Measurements from ENCODE around the gene LDHAL6B.

Gene LDHAL6B

DNA sequence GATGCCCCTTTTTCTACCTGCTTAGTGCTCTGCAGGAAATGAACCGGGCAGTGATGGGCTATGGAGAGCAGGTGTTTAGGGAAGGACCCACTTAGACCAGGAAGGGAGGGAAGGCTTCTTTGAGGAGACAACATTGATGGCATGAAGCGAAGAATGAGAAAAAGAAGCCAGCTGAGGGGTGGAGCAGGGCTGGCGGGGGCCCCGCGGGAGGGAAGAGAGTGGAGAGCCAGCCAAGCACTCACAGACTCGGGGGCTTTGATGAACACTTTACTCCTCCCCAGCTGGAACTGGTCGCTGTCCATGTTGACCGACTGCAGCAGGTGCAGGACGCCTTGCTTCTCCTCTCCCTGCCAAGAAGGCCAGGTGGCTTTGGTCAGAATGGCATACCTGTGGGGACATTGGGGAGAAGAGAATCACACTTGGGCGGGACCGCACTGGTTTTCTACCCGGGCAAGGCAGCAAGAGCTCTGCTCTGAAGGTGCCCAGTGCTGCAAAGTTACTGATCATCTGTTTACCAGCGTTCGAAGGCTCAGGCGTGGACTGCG is 28.4 kb upstream of the LDHAL6B start:
- no peak for FAIRE-seq

DNA sequence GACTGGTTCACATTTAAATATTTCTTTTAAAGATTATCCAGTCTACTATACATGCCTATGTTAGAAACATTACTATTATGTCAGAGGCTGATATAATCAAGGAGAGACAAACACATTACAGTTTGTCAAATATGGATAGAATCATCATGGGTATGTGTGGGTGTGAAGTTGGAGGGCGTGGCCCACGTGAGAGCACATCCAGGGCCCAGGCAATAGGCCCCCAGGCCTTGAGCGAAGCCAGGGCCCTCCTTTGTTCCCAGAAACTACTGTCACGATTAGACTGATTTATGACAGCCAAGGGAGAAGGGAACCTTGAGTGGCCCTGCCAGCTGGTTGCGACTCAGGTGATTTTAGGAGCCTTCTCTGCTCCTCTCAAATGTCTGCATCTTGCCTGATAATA is 26.9 kb upstream of the LDHAL6B start:
- FAIRE-seq: no peak

DNA sequence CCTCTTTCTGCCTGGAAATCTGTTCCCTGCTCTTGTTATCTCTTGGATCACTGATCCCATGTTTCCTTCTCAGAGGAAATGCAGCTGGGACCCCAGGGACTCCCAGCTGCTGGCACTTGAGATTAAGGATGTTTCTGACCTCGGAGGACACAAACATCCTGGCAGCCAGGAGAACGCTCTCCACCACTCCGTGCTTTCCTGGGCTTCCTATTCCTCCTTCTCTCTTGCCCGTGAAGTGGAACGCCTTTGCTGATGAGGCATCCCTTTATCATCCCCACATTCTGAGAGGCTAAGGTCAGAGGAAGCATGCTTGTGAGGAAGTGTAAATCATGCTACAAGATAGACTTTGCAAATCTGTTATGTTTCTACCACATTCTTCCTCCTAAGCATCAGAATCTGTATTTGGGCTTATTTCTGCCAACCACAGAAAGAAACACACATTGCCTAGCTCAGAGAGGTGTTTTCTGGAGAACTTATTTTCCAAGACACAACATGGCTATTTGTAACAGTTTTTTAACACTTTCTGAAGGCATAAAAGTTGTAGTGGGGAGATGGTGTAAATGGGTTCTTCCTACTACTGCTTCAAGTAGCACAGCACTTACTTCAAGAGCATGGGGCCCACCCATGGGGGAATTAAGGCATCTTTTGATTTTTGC is 25.6 kb upstream of the LDHAL6B start:
- no peak for FAIRE-seq

DNA sequence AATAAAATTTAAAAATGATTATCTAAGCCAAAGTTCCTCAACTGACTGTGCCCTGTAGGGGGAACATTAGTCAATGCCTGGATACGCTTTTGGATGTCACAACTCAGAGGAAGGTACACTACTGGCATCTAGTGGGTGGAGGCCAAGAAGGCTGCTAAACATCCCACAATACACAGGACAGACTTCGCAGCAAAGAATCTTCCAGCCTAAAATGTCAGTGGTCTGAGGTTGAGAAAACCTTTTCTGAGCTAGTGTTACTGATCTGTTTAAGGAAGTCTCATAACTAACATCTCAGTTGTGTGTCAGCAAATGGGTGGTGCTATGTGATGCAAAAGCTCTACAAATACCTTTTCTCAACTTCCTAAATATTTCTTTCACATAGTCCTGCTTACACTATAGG is 20.9 kb upstream of the LDHAL6B start:
- no peak for FAIRE-seq

DNA sequence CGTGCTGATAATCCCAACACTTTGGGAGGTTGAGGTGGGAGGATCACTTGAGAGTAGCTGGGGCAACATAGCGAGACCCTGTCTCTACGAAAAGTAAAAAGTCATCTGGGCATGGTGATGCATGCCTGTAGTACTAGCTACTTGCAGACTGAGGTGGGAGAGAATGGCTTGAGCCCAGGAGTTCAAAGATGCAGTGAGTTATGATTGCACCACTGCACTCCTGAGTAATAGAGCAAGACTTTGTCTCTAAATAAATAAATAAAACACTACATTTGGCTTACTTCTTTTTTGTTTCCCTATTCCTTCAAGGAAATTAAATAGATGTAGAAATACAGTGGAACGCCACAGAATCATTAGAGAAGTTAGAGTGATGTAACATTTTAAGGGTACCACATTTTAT is 20.1 kb upstream of the LDHAL6B start:
- no peak for FAIRE-seq

DNA sequence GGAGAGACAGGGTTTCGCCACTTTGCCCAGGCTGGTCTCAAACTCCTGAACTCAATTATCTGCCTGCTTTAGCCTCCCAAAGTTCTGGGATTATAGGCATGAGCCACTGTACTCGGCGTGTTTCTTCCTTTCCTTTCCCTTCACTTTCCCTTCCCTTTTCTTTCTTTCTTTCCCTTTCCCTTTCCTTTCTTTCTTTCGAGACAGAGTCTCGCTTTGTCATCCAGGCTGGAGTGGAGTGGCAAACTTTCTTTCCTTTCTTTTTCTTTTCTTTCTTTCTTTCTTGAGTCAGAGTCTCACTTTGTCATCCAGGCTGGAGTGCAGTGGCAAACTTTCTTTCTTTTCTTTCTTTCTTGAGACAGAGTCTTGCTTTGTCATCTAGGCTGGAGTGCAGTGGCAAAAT is 17.4 kb upstream of the LDHAL6B start:
- no peak for FAIRE-seq

DNA sequence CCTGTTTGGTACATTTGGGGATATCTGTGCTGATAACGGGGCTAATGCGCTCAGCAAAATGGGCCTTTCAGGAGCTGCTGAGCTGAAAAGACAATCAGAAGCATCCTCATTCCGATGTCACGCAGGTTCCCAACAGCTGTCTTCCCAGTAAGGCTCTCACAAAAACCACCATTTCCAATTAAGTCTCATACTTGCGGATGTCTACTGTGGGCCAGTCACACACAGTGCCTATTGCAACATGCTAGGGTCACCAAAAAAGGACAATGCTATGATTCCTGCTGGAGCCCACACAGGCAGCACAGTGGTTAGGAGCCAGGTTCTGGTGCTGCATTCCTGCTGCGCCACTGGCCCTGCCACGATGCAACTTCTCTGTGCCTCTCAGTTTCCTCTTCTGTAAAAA is 16.4 kb upstream of the LDHAL6B start:
- FAIRE-seq: no peak

DNA sequence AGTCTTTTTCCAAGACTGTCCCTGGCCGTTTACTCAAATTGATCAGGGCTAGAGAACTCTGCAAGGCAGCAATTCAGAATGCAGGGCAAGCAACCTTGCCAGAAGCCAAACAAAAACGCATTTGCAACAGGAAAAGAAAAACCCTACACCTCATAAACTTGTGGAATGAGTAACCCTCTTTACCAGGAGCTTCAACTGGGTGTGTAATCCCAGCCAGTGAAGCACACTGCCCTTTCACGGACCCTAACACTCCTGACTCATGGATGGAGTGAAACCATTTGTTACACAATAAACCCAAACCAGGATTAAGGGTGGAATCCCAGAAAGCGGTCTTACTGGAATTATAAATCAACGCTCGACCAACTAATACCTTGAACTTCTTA is 14.8 kb upstream of the LDHAL6B start:
- FAIRE-seq: no peak

DNA sequence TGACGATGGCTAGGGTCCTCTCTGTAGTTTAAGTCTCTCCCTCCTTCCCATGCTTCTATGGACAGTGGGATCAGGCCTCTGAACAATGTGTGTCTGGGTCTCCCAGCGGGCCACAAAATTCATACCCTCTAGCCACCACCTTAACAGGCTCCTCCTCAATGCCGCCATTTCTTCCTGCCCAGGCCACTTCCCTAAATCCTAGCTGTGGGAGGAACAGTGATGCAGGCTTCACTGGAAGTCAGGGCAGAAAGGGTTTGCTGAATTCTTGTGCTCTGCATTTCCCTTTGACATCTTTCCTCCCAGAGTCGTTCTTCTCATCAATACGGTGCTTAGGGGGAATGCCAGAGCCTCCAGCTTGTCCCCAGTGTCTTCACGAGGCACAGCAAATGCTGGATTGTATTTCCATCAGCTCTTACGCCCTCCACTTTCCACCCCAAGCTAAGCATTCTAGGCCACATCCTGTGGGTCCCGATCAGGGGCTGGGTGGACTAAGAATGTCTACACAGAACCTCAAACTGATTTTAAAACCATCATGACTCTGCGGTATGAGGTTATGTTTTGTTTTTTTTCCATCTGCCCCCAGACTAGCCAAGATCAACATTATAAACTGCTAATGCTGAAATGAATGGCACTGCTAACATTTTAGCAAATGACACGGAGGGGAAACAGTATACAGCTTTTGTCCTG is 11.9 kb upstream of the LDHAL6B start:
- FAIRE-seq: no peak

DNA sequence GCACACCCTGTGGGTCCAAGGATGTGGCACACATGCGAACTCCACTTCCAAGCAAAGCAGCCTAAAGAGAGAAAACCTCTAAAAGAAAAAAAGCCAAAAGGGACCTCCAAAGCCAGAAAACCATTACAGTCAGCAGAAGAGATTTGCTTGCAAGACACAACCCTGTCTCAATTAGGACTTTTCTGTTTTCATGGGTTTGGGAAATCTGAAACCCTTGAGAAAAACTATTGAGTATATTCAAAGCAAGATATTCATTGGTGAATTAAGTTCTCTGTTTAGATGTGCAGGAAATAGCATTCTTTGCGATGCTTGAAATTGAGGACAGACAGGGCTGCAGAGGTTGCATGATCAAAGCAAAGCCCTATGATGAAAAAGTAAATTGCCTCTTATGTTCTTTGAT is 10.2 kb upstream of the LDHAL6B start:
- FAIRE-seq: no peak

DNA sequence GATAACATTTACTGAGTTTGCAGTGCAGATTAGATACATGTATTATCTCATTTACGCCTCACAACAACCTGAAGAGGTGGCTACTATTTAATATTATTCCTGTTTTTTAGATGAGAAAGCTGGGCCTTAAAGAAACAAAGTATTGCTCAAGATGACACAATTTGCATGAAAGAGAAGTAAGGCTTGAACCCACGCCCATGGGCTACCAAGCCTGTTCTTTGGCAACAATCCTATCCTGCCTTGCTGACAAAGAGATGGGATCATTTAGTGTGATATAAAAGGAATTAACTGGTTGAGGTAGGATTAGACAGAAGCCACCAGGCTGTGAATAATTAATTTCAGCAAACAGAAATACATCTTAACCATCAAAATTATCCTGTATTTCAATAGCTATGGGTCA is 9.2 kb upstream of the LDHAL6B start:
- FAIRE-seq: no peak

DNA sequence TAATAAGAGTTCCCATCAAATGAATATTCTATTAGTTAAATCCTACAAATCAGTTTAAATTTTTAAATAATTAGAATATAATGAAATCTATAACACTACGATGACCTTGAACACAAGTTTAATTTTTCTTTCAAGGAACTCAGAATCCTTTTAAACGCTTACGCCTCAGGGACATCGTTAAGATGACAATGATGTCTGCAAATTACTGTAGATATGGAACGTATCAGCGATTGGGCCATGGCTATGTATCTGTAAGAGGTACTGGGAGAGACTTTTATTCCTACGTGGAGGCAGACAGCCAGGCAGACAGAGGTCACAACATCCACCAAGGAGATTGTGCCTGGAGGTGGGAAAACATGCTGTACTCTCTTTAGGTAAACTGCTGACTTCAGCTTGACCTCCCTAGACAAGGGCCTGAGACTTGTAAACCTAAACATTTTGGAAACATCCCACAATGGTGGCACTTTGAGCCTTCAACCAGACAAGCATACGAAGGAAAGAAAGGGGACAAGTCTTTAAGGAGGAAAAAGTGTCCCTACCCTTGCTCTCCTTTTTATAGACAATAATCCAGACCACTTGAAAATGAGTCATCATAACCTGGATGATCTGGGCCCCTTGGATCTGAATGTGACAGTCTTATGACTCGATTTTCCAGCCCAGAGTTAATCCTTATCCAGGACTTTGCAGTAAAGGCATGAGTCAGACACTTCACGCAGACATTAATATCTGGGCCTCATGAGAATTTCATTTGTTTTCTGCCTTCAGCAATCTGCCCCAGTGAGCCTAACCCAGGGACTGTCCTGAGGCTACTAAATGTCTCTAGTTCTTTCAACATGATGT is 6.8 kb upstream of the LDHAL6B start:
- FAIRE-seq: peak; percentile 11

DNA sequence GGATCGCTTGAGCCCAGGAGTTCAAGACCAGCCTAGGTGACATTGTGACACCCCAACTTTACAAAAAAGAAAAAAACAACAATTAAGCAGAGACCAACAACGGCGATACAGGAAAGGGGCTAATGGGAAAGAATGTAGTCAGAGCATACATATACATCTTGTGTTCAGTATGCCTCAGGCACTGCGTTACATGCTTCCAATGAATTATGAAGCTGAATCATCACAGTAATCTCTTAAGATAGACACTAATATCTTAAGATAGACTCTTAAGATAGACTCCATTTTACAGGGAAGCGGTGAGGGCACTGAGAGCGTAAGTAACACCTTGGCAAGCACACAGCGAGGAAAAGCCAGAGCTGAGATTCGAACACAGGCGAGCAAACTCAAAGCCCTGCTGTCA is 6.1 kb upstream of the LDHAL6B start:
- no peak for FAIRE-seq

DNA sequence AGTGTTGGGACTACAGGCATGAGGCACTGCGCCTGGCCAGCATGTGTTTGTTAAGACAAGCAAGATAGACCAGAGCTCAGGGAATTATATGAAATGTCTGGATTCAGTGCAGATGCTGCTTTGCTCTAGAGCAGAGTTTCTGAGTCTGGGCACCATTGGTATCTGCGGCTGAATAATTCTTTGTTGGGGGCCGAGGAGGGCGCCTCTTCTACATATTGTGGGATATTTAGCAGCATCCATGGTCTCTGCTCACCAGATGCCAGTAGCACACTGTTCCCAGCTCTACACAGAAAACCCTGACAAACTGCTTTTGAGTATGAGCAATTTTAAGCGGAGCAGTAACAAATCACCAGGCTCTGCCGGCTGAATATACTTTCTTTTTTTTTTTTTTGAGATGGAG is 3.6 kb upstream of the LDHAL6B start:
- FAIRE-seq: no peak

DNA sequence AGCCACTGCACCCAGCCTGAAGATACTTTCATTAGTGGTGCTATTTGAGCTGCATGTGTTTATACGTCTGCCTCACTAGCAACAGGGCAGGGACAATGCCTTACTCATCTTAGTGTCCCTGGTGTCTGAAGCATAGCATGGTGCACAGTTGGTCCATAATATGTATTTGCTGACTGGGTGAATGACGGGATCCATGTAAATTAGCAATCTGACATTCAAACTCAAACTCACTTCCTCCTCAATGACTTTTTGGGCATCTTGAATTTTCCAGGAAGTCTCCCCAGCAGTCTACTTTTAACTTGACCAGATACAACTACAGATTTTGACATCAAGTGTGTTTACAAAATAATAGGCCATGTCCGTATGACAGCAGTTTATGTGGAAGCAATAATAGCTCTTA is 3.0 kb upstream of the LDHAL6B start:
- no peak for FAIRE-seq

DNA sequence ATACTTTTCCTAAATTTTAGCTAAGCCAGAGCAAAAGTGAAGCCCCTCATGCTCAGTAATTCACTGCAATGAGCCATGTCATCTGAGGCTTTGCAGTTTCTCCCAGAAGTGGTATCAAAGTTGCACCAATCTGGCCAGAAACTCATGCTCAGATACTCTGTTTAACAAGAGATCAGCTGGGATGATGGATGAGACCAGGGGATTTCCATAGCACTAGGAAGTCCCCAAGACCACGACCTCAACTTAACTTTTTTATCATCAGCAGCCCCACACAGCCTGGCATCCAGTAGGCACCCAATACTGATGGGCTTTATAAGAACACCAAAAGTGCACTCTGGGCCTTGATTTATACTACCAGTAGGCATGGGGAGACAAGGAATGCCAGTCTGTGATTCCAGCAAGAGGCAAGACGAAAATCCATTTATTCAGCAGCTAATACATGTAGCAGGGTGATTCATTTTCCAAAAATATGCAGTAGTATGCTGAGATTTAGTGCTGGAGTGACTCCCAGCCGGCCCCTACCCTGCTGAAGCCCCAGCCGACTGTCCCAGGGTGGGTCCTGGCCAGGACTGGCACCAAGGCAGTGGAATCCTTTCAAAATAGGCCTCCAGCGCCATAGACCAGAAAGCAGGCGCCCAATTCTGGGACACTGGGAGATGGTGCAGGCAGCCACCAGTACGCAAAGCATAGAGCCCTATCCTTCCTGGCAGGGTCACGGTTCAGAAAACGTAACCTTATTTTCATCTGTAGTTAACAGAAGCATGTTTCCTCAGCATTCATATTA is 612 bp upstream of the LDHAL6B start:
- FAIRE-seq: no peak

DNA sequence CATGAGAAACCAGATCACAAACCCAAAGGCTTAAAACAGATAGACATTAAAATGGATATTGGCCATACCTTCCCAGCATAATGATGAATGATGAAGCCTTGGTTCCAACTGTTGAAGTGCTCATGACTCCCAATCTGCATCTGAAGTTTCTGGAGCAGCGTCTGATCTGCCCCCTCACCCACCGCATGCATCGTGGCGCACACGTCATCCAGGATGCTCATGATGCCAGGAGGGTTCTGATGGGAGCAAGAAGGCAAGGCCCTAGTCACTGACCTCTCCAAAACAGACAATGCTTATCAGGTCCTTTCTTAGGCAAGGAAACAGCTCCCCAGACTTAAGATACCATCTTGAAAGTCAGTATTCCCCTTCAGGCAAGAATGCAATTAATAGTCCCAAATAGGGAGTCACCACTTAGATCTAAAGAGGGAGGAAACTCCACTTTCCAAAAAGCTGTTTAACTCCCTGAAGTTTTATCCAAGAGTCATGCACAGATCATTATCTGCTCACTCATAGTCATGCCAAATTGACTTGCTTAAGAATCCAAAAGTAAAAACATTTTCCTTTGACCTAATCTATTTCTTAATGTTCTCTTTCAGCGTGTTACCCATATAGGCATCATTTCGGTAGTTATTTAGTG is 2.1 kb downstream of the LDHAL6B start:
- FAIRE-seq: no peak

DNA sequence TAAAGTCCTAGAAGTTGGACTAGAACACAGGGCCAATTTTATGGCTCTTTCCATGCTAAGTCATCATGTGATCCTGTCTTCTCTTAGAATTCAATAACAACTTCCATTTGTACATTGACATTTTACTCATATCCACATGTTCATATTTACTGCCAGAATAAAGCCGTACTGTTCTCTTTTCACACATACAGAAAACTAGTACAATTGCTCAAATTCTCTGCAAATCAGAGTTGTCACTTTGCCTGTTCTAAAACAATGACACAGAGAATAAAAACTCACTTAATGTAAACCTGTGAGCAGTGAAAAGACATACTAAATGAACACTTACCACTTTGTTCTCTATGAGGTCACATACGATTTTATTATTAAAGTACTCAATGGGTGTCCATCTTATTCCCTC is 3.5 kb downstream of the LDHAL6B start:
- no peak for FAIRE-seq

DNA sequence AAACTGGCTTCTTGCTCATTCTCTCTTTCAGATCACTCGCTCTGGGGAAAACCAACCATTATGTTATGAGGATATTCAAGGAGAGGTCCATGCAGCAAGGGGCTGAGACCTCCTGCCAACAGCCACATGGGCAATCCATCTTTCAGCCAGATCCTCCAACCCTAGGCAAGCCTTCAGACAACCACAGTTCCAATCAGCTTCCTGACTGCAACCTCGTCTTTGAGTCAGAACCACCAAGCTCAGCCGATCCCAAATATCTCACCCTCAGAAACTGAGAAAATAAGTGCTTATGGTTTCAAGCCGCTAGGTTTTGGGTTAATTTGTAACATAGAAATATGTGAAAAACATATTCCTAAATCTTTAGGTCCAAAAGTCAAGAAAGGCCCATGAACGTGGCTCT is 10.3 kb downstream of the LDHAL6B start:
- no peak for FAIRE-seq

DNA sequence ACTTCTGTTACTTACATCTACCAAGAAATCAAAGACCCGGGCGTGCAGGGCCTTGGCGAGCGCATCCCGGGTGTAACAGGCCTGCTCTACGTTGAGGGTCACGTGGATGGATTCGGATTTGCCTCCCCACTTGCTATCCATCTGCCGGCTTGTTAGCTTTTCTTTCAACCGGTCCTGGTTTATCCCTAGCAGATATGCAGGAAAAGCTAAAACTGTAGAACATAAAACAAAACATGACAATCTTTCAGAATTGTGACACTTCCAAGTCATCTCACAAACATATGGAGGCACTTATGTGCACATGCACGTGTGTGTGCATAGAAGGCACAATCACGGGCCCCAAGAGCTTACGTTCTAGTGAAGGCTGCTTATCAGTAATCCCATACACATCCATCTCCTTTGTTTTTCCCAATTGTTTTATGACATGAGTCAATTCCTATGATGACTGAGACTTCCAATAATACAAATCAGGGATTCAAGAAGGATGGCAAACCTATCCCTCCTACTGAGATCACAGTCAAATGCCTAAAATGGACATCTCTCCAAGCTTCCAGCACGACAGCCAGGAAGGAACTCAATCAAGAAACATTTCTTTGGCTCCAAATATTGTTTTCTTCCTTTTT is 11.3 kb downstream of the LDHAL6B start:
- FAIRE-seq: no peak

DNA sequence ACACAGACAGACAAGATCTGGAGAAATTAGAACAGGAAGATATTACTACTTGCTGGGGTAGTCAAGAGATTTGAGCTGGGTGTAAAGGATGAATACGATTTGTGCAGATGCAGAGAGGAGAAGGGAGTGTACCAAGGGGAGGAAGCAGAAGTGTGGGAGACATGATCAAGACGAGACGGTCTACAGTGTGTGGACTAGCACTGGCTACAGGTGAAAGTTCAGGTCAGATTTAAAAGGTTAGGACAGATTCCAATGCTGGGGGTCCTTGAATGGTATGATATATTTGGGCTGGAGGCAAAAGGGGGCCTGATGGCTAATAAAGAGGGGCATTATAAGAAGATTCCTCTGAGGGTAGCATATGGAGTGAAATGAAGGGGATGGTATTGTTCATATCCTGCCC is 12.1 kb downstream of the LDHAL6B start:
- no peak for FAIRE-seq

Data from A204.1 (cell line).